Type B pancreatic cell (in vitro differentiated cells): ENCODE results near the gene CLMN. TPM values are rescaled to one million over a fixed set of nuclear protein-coding genes. Genes with fewer than 3 reads are reported as not detected.

ENCODE experiments used
- DNase-seq: peaks from one replicate; pipeline ENCODE4 v3.0.0; 2021; ENCODE audit warnings: mixed read lengths; ENCODE audit not compliant: unreplicated experiment; ENCODE audit errors: extremely low spot score
- H3K27ac Mint-ChIP-seq: 2 replicates; pipeline ENCODE4 v1.8.0; 2021; ENCODE audit warnings: mild to moderate bottlenecking, mixed read lengths
- H3K27me3 Mint-ChIP-seq: 2 replicates; pipeline ENCODE4 v1.8.0; 2021; ENCODE audit warnings: mixed read lengths
- H3K36me3 Mint-ChIP-seq: 2 replicates; pipeline ENCODE4 v1.8.0; 2021; ENCODE audit warnings: mixed read lengths
- H3K4me1 Mint-ChIP-seq: one replicate; pipeline ENCODE4 v1.8.0; 2021; ENCODE audit warnings: mixed read lengths; ENCODE audit not compliant: unreplicated experiment
- H3K4me3 Mint-ChIP-seq: 2 replicates; pipeline ENCODE4 v1.8.0; 2021; ENCODE audit warnings: mild to moderate bottlenecking, mixed read lengths
- H3K9me3 Mint-ChIP-seq: 2 replicates; pipeline ENCODE4 v1.8.0; 2021; ENCODE audit warnings: mixed read lengths
- total RNA-seq: library from RNA; stranded (reverse); gene quantifications from 2 replicates; pipeline ENCODE4 v1.2.1, GENCODE V29; 2021; ENCODE audit warnings: low replicate concordance
- TF ChIP-seq, protein P1 (sequence below): fragments of 200-600 bp; sonication (generic); conservative IDR thresholded peaks from 2 replicates; pipeline ENCODE4 v1.5.0; 2021; ENCODE audit warnings: antibody characterized with exemption, mild to moderate bottlenecking

The CLMN gene
- total RNA-seq, 1 donor from 2014 or later, result 23.0 TPM

DNA sequence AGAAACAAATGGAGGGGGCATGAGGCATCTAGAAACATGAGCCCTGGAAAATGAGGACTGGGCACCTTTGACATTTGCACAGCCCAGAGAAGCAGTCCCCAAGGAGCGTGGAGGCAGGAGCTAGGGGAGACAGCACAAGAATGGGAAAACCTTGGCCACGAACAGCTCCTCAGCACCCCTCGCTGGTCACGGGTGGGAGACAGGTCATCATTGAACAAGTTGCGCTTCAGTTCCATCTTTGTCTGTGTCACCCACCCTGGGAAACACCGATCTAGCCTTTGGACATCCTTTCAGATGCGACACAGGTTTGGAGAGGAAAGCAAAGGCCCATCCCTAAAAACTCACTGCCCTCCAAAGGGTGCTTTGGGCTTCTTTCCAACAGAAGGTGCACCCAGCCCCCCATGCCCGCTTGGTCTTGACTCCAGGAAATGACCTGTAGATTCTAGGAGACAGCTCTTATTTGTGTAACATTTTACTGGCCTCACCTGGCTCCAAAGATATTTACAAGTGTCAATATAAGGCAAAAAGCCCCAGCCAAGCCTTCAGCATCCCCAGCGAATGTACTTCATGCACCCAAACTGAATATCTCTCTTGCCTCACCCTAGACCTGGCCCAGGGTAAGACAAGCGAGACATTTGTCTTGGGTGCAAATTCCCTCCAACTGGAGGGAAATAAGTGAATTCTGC lies 28.8 kb upstream of the CLMN start:
- H3K9me3 Mint-ChIP-seq, result no peaks in the 10 kb centered on the region
- no peak overlapping the region for H3K27ac Mint-ChIP-seq
- TF ChIP-seq, protein P1, sequence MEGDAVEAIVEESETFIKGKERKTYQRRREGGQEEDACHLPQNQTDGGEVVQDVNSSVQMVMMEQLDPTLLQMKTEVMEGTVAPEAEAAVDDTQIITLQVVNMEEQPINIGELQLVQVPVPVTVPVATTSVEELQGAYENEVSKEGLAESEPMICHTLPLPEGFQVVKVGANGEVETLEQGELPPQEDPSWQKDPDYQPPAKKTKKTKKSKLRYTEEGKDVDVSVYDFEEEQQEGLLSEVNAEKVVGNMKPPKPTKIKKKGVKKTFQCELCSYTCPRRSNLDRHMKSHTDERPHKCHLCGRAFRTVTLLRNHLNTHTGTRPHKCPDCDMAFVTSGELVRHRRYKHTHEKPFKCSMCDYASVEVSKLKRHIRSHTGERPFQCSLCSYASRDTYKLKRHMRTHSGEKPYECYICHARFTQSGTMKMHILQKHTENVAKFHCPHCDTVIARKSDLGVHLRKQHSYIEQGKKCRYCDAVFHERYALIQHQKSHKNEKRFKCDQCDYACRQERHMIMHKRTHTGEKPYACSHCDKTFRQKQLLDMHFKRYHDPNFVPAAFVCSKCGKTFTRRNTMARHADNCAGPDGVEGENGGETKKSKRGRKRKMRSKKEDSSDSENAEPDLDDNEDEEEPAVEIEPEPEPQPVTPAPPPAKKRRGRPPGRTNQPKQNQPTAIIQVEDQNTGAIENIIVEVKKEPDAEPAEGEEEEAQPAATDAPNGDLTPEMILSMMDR, result no peak
- no peaks in the 10 kb centered on the region for H3K36me3 Mint-ChIP-seq
- peaks cover 8% of the 10 kb centered on the region for H3K27me3 Mint-ChIP-seq
- DNase-seq, result no peak
- H3K4me1 Mint-ChIP-seq, result no peaks in the 10 kb centered on the region
- H3K4me3 Mint-ChIP-seq, result no peak overlapping the region

DNA sequence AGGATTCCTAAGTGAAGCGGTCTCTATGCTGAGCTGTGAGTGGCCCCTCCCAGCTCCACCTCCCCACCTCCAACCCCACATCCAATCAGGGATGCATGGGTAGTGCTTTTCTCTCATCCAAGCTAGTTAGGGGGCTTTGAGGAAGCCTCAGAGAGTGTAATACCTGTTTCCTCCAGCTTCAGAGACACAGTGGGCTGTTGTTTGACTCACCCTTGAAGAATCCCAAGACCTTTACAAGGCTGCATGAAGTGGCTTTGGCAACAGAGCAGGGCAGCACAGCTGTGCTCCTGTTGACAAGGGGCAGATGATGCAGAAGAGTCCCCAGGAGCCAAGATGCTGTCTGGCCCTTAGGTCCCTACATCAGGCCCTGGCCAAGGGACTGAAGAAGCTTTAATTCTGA lies 27.1 kb upstream of the CLMN start:
- Mint-ChIP-seq H3K4me3 (no peak overlapping the region), H3K27me3 (peaks cover 8% of the 10 kb centered on the region), H3K9me3 (no peaks in the 10 kb centered on the region), H3K36me3 (no peaks in the 10 kb centered on the region), H3K4me1 (no peaks in the 10 kb centered on the region), H3K27ac (no peak overlapping the region)
- no peak for DNase-seq
- TF ChIP-seq, protein P1, result no peak

DNA sequence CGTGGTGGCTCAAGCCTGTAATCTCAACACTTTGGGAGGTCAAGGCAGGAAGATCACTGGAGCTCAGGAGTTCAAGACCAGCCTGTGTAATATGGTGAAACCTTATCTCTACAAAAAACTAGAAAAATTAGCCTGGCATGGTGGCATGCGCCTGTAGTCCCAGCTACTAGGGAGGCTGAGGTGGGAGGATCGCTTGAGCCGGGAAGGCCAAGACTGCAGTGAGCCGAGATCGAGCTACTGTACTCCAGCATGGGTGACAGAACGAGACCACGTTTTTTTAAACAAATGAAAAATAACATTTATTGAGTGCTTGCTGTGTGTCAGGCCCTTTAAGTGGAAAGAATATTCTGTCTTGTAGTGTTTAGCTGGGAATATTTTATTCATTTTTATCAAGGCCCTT lies 26.6 kb upstream of the CLMN start:
- TF ChIP-seq, protein P1, result no peak
- Mint-ChIP-seq H3K4me1 (no peaks in the 10 kb centered on the region), H3K36me3 (no peaks in the 10 kb centered on the region), H3K9me3 (no peaks in the 10 kb centered on the region), H3K27ac (no peak overlapping the region), H3K27me3 (peaks cover 8% of the 10 kb centered on the region), H3K4me3 (no peak overlapping the region)
- DNase-seq, result no peak

DNA sequence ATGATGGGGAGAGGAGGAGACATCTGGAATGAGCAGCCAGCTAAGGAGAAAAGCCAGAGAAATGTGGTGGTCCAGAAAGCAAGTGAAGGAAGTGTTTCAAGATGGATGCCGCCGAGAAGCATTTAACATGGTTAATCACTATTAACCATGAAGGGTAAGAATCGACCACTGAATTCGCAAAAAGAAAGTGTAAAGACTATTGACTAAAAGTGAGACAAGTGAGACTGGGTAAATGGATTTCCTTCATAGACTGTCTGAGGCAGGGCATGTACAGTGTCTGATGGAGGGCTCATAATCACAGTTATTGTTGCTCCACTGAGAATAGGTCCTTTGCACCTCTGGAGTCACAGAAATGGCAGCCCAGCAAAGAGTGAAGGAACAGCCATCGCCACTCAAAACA lies 25.3 kb upstream of the CLMN start:
- no peaks in the 10 kb centered on the region for H3K9me3 Mint-ChIP-seq
- no peak for DNase-seq
- H3K27me3 Mint-ChIP-seq, result peaks cover 12% of the 10 kb centered on the region
- no peak overlapping the region for H3K27ac Mint-ChIP-seq
- TF ChIP-seq, protein P1, result no peak
- H3K4me3 Mint-ChIP-seq, result no peak overlapping the region
- H3K4me1 Mint-ChIP-seq, result no peaks in the 10 kb centered on the region
- H3K36me3 Mint-ChIP-seq, result no peaks in the 10 kb centered on the region

DNA sequence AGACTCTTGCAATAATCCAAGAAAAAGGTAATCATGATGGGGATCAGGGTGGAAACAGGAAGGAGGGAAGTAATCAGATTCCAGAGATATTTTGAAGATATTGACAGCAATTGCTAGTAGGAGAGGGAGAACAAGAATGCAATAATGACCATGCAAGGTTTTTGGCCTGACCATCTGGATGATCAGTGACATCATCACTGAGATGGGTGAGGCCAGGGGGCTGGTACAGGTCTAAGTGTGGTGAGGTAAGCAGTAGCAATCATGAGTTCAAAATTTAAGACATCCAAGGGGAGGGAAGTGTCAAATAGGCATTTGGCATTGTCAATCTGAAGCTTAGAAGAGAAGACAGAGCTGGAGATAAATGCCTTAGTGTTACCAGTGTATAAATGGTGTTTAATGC lies 24.8 kb upstream of the CLMN start:
- Mint-ChIP-seq H3K9me3 (no peaks in the 10 kb centered on the region), H3K4me1 (no peaks in the 10 kb centered on the region), H3K27ac (no peak overlapping the region), H3K27me3 (peaks cover 12% of the 10 kb centered on the region), H3K4me3 (no peak overlapping the region), H3K36me3 (no peaks in the 10 kb centered on the region)
- no peak for DNase-seq
- TF ChIP-seq, protein P1, result no peak

DNA sequence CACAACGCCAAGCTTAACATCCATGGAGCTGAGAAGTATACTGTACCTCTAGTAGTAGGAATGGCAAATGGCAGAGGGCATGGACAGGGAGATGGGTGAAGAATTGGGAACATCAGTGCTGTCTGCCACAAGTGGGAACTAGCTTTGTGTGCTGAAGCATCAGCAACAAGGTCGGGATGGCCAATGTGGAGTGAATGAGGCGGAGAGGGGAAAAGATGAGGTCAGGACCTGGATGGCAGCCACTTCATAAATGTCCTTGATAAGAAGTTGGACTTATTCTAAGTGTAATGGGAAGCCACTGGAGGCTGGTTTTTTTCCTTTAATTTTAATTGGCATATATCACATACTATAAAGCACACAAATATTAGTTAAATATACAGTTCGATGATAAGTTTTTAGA lies 21.9 kb upstream of the CLMN start:
- no peak for DNase-seq
- H3K4me1 Mint-ChIP-seq, result peaks cover 7% of the 10 kb centered on the region
- H3K27ac Mint-ChIP-seq, result no peak overlapping the region
- peaks cover 13% of the 10 kb centered on the region for H3K27me3 Mint-ChIP-seq
- H3K9me3 Mint-ChIP-seq, result no peaks in the 10 kb centered on the region
- no peaks in the 10 kb centered on the region for H3K36me3 Mint-ChIP-seq
- TF ChIP-seq, protein P1, result no peak
- no peak overlapping the region for H3K4me3 Mint-ChIP-seq
